OCI-LY1 (cell line): Measurements from ENCODE around the gene DNAH7.

ENCODE experiments used
- CTCF ChIP-seq: fragments of 200-600 bp; sonication (generic), shearing (Covaris generic); IDR thresholded peaks from 2 replicates; pipeline ENCODE4 v1.5.1; 2017; ENCODE audit warnings: mild to moderate bottlenecking, antibody characterized with exemption, low read length, moderate library complexity, mixed read lengths
- EZH2 ChIP-seq: fragments of 200-600 bp; sonication (generic), shearing (Covaris generic); IDR thresholded peaks from 2 replicates; pipeline ENCODE4 v1.8.0; 2017; ENCODE audit warnings: borderline replicate concordance, mixed run types, mild to moderate bottlenecking, antibody characterized with exemption, low read length, moderate library complexity, mixed read lengths

GRCh38 chr2:195910570-195910969 lies 158.1 kb downstream of the DNAH7 start:
- TF ChIP-seq CTCF (no peak), EZH2 (no peak)
